ENCODE measurements around the gene AHDC1. TPM values are rescaled to one million over a fixed set of nuclear protein-coding genes. Genes with fewer than 3 reads are reported as not detected.

AHDC1 gene
- total and polyA plus RNA-seq, 12 donors: 17.0 to 53.1 (median 40.7) TPM

GRCh38 chr1:27592232-27592930, 11.6 kb downstream of the AHDC1 start:
- Histone ChIP-seq H3K9me3 (no peaks in the 10 kb centered on the region), H3K27ac (peak overlapping the region in 9 of 10 donors; percentile 26 to 99 (median 76)), H3K4me3 (no peak overlapping the region), H3K4me1 (peaks cover 73 to 100% (median 97%) of the 10 kb centered on the region in 9 donors), H3K27me3 (no peaks in the 10 kb centered on the region), H3K36me3 (peaks cover 0 to 23% (median 0%) of the 10 kb centered on the region in 9 donors)
- peak in 1 of 8 donors; percentile 1 for ATAC-seq
- DNase-seq: no peak
- intact Hi-C loops (cut with DNase I): no loop called here
- TF ChIP-seq CTCF (IDR thresholded peaks at IDR 0.05): no peak
- WGBS, 2 donors: 69 to 70% methylated on average over 22 of the region's 22 CpGs

- peaks cover 70 to 100% (median 95%) of the 10 kb centered on the region in 9 donors for H3K4me1 ChIP-seq
- TF ChIP-seq CTCF (IDR thresholded peaks at IDR 0.05): no peak
- intact Hi-C loops (cut with DNase I): no loop called here
- H3K9me3 ChIP-seq: no peaks in the 10 kb centered on the region
- H3K27ac ChIP-seq: peak overlapping the region in 9 of 10 donors; percentile 38 to 99 (median 76)
- no peak for ATAC-seq
- DNase-seq: no peak
- H3K27me3 ChIP-seq: no peaks in the 10 kb centered on the region
- H3K4me3 ChIP-seq: no peak overlapping the region
- H3K36me3 ChIP-seq: peaks cover 0 to 23% (median 0%) of the 10 kb centered on the region in 9 donors
- WGBS, 2 donors: 48 to 51% methylated on average over 4 of the region's 4 CpGs
These were observed 12.3 kb downstream of the AHDC1 start for GRCh38 chr1:27591622-27592021.

- no peak overlapping the region for H3K4me3 ChIP-seq
- H3K27ac ChIP-seq: peak overlapping the region in 9 of 10 donors; percentile 38 to 99 (median 76)
- peak in 1 of 8 donors; percentile 1 for ATAC-seq
- 63% methylated on average over 5 of the region's 5 CpGs for WGBS, 2 donors
- TF ChIP-seq CTCF (IDR thresholded peaks at IDR 0.05): no peak
- H3K4me1 ChIP-seq: peaks cover 64 to 100% (median 95%) of the 10 kb centered on the region in 9 donors
- DNase-seq: no peak
- no peaks in the 10 kb centered on the region for H3K9me3 ChIP-seq
- intact Hi-C loops (cut with DNase I): no loop called here
- H3K27me3 ChIP-seq: no peaks in the 10 kb centered on the region
- H3K36me3 ChIP-seq: peaks cover 0 to 21% (median 0%) of the 10 kb centered on the region in 9 donors
These were observed 12.9 kb downstream of the AHDC1 start for GRCh38 chr1:27590917-27591508.

GRCh38 chr1:27589841-27590426, 14.0 kb downstream of the AHDC1 start:
- Histone ChIP-seq H3K4me3 (no peak overlapping the region), H3K9me3 (no peaks in the 10 kb centered on the region), H3K36me3 (peaks cover 0 to 21% (median 0%) of the 10 kb centered on the region in 9 donors), H3K4me1 (peaks cover 57 to 96% (median 85%) of the 10 kb centered on the region in 9 donors), H3K27me3 (no peaks in the 10 kb centered on the region), H3K27ac (peak overlapping the region; percentile 6 to 99 (median 74))
- no peak for TF ChIP-seq CTCF (IDR thresholded peaks at IDR 0.05)
- WGBS, 2 donors: 20% methylated on average over 13 of the region's 13 CpGs
- DNase-seq (peak in 1 of 2 donors; percentile 72), ATAC-seq (peak; percentile 36 to 58 (median 46))
- intact Hi-C loops (cut with DNase I): no loop called here
